GM12875 (cell line): Measurements from ENCODE around the gene STMND1.

Experiments
- H3K4me3 ChIP-seq: one replicate; pipeline ENCODE4 v1.5.1; 2011; ENCODE audit warnings: low read depth, low read length, control low read depth
- TF ChIP-seq, protein P1 (sequence below): IDR thresholded peaks from 2 replicates; pipeline ENCODE4 v1.5.1; 2011; ENCODE audit warnings: low read depth, mild to moderate bottlenecking, control low read depth, inconsistent platforms, low read length, moderate library complexity, borderline replicate concordance; ENCODE audit not compliant: insufficient read depth

The STMND1 gene

DNA sequence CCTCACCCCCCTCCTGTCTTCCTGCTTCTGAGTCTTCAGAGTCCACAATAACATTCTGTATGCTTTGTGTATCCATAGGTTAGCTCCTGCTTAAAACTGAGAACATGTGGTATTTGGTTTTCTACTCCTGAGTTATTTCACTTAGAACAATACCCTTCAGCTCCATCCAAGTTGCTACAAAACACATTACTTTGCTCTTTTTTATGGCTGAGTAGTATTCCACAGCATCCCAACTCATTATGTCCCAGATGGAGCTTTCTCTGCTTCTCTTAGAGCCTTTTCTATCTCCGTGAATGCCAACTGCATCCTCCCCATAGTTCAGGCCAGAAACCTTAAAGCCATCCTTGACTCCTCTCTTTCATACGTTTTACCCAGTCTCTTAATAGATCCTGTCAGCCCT lies 55.8 kb downstream of the STMND1 start:
- H3K4me3 ChIP-seq = no peak overlapping the region
- TF ChIP-seq, protein P1, sequence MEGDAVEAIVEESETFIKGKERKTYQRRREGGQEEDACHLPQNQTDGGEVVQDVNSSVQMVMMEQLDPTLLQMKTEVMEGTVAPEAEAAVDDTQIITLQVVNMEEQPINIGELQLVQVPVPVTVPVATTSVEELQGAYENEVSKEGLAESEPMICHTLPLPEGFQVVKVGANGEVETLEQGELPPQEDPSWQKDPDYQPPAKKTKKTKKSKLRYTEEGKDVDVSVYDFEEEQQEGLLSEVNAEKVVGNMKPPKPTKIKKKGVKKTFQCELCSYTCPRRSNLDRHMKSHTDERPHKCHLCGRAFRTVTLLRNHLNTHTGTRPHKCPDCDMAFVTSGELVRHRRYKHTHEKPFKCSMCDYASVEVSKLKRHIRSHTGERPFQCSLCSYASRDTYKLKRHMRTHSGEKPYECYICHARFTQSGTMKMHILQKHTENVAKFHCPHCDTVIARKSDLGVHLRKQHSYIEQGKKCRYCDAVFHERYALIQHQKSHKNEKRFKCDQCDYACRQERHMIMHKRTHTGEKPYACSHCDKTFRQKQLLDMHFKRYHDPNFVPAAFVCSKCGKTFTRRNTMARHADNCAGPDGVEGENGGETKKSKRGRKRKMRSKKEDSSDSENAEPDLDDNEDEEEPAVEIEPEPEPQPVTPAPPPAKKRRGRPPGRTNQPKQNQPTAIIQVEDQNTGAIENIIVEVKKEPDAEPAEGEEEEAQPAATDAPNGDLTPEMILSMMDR = no peak

DNA sequence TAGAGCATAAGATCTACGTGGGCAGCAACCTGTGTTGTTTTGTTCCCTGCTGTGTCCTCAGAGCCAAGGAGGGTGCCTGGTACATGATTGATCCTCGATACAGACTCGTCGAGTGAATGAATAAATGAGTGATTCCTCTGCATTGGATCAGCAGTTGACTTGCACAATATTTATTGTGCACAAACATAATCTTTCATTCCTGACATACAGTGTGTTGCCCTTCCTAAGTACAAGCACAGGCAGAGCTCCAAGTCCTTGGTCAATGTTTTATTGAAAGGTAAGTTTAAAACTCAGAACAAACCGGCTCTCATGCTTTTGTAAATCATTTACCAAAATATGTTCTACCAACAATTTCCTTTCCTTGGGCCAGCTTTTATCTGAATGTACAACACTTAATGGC lies 57.4 kb downstream of the STMND1 start:
- no peak overlapping the region for H3K4me3 ChIP-seq
- TF ChIP-seq, protein P1 = no peak

DNA sequence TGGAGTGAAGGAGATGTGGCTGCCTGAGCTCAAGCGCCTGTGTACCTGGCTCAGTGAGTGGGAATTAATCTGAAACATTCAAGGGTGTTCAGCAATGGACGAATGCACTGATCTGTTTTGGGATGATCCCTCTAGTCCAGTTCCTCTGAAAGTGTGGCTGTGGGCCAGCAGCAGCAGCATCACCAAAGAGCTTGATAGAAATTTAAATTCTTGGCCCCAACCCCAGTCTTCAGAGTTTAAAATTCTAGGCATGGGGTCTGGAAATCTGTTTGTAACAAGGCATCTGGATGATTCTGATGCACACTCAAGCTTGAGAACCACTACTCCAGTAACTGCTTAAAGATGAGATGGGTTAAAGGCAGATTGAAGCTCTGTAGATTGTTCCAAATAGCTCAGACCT lies 59.2 kb downstream of the STMND1 start:
- TF ChIP-seq, protein P1 = no peak
- H3K4me3 ChIP-seq = no peak overlapping the region

DNA sequence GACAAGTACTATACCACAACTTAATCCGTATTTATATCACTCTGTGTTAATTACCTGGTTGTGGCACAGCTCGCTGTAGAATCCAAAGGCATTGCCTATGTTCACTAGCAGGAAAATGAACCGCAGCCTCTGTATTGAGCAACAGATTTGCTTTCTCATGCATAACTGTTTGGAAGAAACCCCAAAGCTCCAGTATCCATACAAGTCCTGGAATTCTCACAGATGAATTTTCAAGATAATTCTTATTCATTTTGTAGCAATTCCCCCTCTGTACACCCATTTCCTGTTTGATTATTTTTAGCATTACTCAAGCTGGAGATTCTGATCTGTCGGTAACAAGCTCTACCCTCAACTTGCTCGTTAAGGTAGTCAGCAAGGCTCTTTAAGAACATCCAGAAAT lies 63.5 kb downstream of the STMND1 start:
- TF ChIP-seq, protein P1 = no peak
- H3K4me3 ChIP-seq = no peak overlapping the region

DNA sequence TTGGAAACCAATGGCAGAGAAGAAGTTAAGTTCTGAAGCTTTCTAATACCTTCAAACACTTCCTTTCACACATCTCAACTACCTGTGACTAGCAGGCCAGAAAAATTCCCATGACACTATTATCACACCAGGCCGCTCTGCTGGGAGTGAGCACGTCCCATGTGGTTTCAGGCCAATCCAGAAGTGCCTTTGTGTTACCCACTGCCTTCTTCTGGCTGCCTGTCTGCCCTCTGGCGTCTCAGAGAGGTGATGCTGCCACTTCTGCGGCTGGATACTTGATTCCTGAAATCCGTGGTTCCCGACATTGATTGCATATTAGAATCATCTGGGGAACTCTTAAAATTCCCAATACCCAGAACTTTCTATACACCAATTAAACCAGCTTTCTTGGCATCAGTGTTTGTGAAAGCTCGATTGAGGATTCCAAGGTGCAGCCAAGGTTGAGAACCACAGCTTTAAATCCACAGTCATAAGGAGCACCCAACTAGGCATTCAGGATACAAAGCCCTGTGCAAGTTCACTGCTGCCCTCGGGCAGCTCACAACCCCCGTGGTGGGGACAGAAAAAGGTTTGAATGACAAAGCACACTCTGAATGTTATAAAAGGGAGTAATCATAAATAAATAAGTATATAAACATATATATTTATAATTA lies 65.6 kb downstream of the STMND1 start:
- TF ChIP-seq, protein P1 = peak; percentile 16; the same call in 1 of the 2 replicates
- H3K4me3 ChIP-seq = no peak overlapping the region

DNA sequence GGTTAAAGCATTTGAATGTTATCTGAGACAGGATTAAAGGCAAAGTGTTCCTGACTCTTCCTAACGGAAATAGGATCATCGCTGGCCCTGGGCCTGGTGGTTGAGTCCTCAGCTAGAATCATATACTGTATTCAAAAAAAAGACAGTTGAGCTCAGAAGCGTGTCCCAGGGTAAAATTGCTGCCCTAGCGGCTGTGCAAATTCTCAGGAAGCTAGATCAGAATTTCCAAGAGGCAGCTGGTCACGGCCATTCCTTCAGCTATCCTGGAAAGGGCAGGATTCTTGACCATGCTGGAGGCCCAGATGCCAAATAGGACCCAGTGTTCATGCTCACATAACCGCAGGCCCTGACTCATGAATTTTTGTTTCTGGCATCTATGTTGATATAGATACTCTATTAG lies 67.4 kb downstream of the STMND1 start:
- TF ChIP-seq, protein P1 = no peak
- no peak overlapping the region for H3K4me3 ChIP-seq

DNA sequence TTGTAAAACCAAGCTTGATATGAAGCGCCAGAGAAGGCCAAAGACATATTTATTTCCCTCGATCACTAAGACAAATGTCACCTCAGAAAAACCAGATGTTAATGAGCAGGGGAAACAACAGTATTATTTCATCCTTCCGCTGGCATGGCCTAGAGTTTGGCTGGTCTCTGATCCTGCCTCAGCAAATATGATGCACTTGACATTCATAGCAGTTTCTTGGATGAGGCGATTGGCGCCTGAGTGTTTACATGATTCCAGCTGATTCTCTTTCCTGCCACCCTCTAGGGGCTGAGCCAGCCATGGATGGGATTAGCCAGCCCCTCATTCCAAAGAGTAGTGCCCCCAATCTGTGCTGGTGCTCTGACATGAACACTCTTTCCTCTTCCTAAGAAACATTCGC lies 67.9 kb downstream of the STMND1 start:
- no peak overlapping the region for H3K4me3 ChIP-seq
- TF ChIP-seq, protein P1 = no peak
